Measurements from ENCODE around the gene TYRO3.

DNA sequence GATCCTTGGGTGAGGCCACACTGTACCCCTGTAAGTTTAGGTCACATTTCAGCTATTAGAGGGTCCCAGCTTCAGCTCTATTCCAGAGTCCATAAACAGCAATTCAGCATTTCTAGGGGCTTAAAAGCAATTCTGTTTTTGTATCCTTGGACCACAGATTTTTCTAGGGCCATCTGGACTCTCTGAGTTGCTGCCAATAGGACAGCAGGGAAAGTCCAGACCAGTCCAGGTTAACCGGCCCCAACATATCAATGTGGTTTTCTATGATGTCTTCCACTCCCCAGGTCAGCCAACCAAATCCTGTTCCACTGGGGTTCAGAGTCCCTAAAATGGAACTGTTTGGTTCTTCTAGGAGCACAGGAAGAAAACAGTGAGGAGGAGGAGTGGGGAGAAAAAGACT lies 40.0 kb downstream of the TYRO3 start:
- no peak for TF ChIP-seq EZH2 (IDR thresholded peaks at IDR 0.05; ENCODE audit: insufficient read depth, poor library complexity, severe bottlenecking)
- TF ChIP-seq EZH2phosphoT487 (IDR thresholded peaks at IDR 0.05; ENCODE audit: insufficient read depth, low read depth), result no peak
